K562 (cell line): Measurements from ENCODE around the gene NEMP2. TPM values are rescaled to one million over a fixed set of nuclear protein-coding genes. Genes with fewer than 3 reads are reported as not detected.

Experiments used
- ATAC-seq: fragments of 200-7000 bp; cut with Tn5 transposase; 3 replicates; pipeline ENCODE4 v1.9.1; 2020; ENCODE audit warnings: moderate library complexity
- BruUV-seq: library from RNA; stranded (reverse); fragments of 400-500 nt; replicated peaks from 2 replicates; lab custom pipeline; 2021; lab: Mats Ljungman, UMichigan
- CTCF ChIA-PET: fragments of 300-600 bp; formaldehyde crosslinking; extraction: SDS; loops from one replicate; lab custom pipeline; 2021; ENCODE audit warnings: low intra/inter-chr PET ratio; lab: Yijun Ruan, JAX
- POLR2A ChIA-PET: fragments of 300-600, 350-650 bp; sonication (Branson Sonifier 250); formaldehyde crosslinking; extraction: SDS; loops from one replicate; lab custom pipeline; 2021; ENCODE audit warnings: antibody characterized with exemption, inconsistent platforms; lab: Yijun Ruan, JAX
- DNase-seq, 4 experiments: peaks; one replicate each; pipeline versions ENCODE4 v3.0.0 to v3.0.0-alpha.2; 2011 to 2018; ENCODE audit warnings: low spot score in 3 of 4, mixed read lengths in 3 of 4; ENCODE audit errors: extremely low read depth in 1 of 4
- FAIRE-seq: peaks from 2 replicates; lab custom pipeline; 2011; peaks lifted over from hg19 to GRCh38; lab: Jason Lieb, UNC
- H2AFZ ChIP-seq: 2 replicates; pipeline ENCODE4 v1.6.0; 2011; ENCODE audit warnings: low read depth, low read length, control low read depth, inconsistent platforms
- H3K27ac ChIP-seq: fragments of 200-600 bp; 3 replicates; pipeline ENCODE4 v1.8.0; 2011; ENCODE audit warnings: low read depth, mild to moderate bottlenecking, control low read depth, inconsistent platforms, low read length, moderate library complexity, mixed read lengths; ENCODE audit errors: extremely low read depth
- H3K27me3 ChIP-seq, 2 experiments: fragments of 300-600 bp in 1 of 2; 2 replicates in 1 of 2; 3 replicates in 1 of 2; pipeline versions ENCODE4 v1.6.0 to v1.8.0; 2011; ENCODE audit warnings: inconsistent platforms in 2 of 2, low read length in 2 of 2, mild to moderate bottlenecking in 1 of 2, mixed read lengths in 1 of 2, moderate library complexity in 1 of 2; ENCODE audit not compliant: control insufficient read depth in 2 of 2, insufficient read depth in 2 of 2
- H3K36me3 ChIP-seq: fragments of 300-600 bp; 3 replicates; pipeline ENCODE4 v1.8.0; 2011; ENCODE audit warnings: mild to moderate bottlenecking, low read length, inconsistent platforms; ENCODE audit not compliant: control insufficient read depth, insufficient read depth
- H3K4me1 ChIP-seq, 2 experiments: fragments of 200-600 bp in 1 of 2; replicated peaks in 1 of 2; 2 replicates in 1 of 2; 3 replicates in 1 of 2; pipeline versions ENCODE4 v1.5.1 to v1.8.0; 2011; ENCODE audit warnings: inconsistent platforms in 2 of 2, low read length in 2 of 2, mild to moderate bottlenecking in 1 of 2, mixed read lengths in 1 of 2, moderate library complexity in 1 of 2; ENCODE audit not compliant: control insufficient read depth in 2 of 2, insufficient read depth in 2 of 2
- H3K4me2 ChIP-seq: 2 replicates; pipeline ENCODE4 v1.6.1; 2011; ENCODE audit warnings: low read length, control low read depth, inconsistent platforms, mixed read lengths; ENCODE audit not compliant: insufficient read depth
- H3K4me3 ChIP-seq: fragments of 200-600 bp; sonication (generic), shearing (Covaris generic); 2 replicates; pipeline ENCODE4 v1.5.1; 2016; ENCODE audit warnings: control low read depth, inconsistent platforms
- H3K79me2 ChIP-seq: fragments of 200-600 bp; 3 replicates; pipeline ENCODE4 v1.8.0; 2011; ENCODE audit warnings: low read length, inconsistent platforms; ENCODE audit not compliant: control insufficient read depth, insufficient read depth
- H3K9ac ChIP-seq, 2 experiments: 2 replicates each; pipeline versions ENCODE4 v1.6.0 to v1.6.1; 2011; ENCODE audit warnings: low read depth in 2 of 2, low read length in 2 of 2, control low read depth in 1 of 2, inconsistent platforms in 1 of 2, mild to moderate bottlenecking in 1 of 2, mixed read lengths in 1 of 2; ENCODE audit not compliant: insufficient read depth in 1 of 2
- H3K9me1 ChIP-seq: one replicate; pipeline ENCODE4 v1.6.0; 2011; ENCODE audit warnings: inconsistent platforms, mild to moderate bottlenecking, low read length, moderate library complexity; ENCODE audit not compliant: control insufficient read depth, insufficient read depth
- H3K9me3 ChIP-seq: replicated peaks from 2 replicates; pipeline ENCODE4 v1.5.1; 2011; ENCODE audit warnings: low read depth, low read length, inconsistent platforms; ENCODE audit not compliant: control insufficient read depth, insufficient read depth
- H4K20me1 ChIP-seq: replicated peaks from 2 replicates; pipeline ENCODE4 v1.6.1; 2011; ENCODE audit warnings: low read length, inconsistent platforms, mixed read lengths; ENCODE audit not compliant: control insufficient read depth, insufficient read depth
- CSDE1 ChIP-seq, 2 experiments: fragments of 450-650 bp; IDR thresholded peaks; 2 replicates each; pipeline ENCODE4 v1.6.1; 2016; ENCODE audit warnings: mild to moderate bottlenecking in 1 of 2
- CTBP1 ChIP-seq: fragments of 450-650 bp; IDR thresholded peaks from 2 replicates; pipeline ENCODE4 v1.6.1; 2016; ENCODE audit warnings: borderline replicate concordance
- HDGF ChIP-seq: fragments of 450-650 bp; IDR thresholded peaks from 2 replicates; pipeline ENCODE4 v1.6.1; 2016
- MBD2 ChIP-seq: sonication (generic); IDR thresholded peaks from 2 replicates; pipeline ENCODE4 v1.6.1; 2016; ENCODE audit warnings: low read depth, borderline replicate concordance
- MYBL2 ChIP-seq, 2 experiments: fragments of 450-650 bp in 1 of 2; sonication (generic) in 1 of 2; formaldehyde crosslinking in 1 of 2; IDR thresholded peaks; 2 replicates each; pipeline versions ENCODE4 v1.6.1 to v1.8.1; 2017 to 2022; ENCODE audit warnings: borderline replicate concordance in 1 of 2, inconsistent platforms in 1 of 2, low read depth in 1 of 2, mild to moderate bottlenecking in 1 of 2, missing genetic modification reagents in 1 of 2, moderate library complexity in 1 of 2
- SMAD1 ChIP-seq: fragments of 150-350 bp; IDR thresholded peaks from 2 replicates; pipeline ENCODE4 v1.6.1; 2014; ENCODE audit warnings: low read length, low read depth; ENCODE audit not compliant: partially characterized antibody
- ZFX ChIP-seq: sonication (generic); formaldehyde crosslinking; IDR thresholded peaks from 2 replicates; pipeline ENCODE4 v1.8.0; 2022; ENCODE audit warnings: mild to moderate bottlenecking, missing genetic modification reagents, moderate library complexity
- ZNF165 ChIP-seq: fragments of 250-450 bp; sonication (Bioruptor Pico); IDR thresholded peaks from 2 replicates; pipeline ENCODE4 v1.4.0; 2020; ENCODE audit warnings: borderline replicate concordance
- WGBS: fragments of 100-300 bp; shearing (Covaris generic); methylation state at CpG from one replicate; pipeline ENCODE4 v1.1.6; 2016; ENCODE audit warnings: low coverage, mixed read lengths; ENCODE audit not compliant: insufficient coverage; ENCODE audit errors: missing lambda C conversion rate; 5-methylcytosine and 5-hydroxymethylcytosine counted together
- in situ Hi-C: fragments of 300-500 bp; cut with MboI; formaldehyde crosslinking; loops from 4 replicates; pipeline ENCODE4 v1.15.0; 2018; ENCODE audit warnings: inconsistent platforms, mixed read lengths
- intact Hi-C: fragments of 100-400 bp; cut with micrococcal nuclease; formaldehyde crosslinking; loops from 2 replicates; pipeline ENCODE4 v1.14.2; 2022
- polyA plus RNA-seq, 8 experiments: library from polyadenylated mRNA; depleted of rRNA in 4 of 8; stranded (reverse) in 5 of 8; unstranded in 3 of 8; fragments of >200 nt; fragmentation: Nextera tagmentation in 2 of 8; fragmentation: Illumina TruSeq in 1 of 8; extraction: Ambion mirVana in 2 of 8; extraction: Trizol in 1 of 8; gene quantifications; 2 replicates each; pipeline versions ENCODE4 v1.2.1 to v1.2.3, GENCODE V29; 2011 to 2014; ENCODE audit warnings: inconsistent platforms in 1 of 8, missing spikeins in 1 of 8
- total RNA-seq, 7 experiments: library from RNA; depleted of rRNA in 6 of 7; stranded (reverse); fragments of >200 nt in 6 of 7; fragmentation: Illumina TruSeq in 2 of 7; extraction: Trizol in 2 of 7; gene quantifications; 2 replicates each; pipeline versions ENCODE4 v1.2.1 to v1.2.3, GENCODE V29; 2011 to 2021; ENCODE audit warnings: low replicate concordance in 1 of 7

NEMP2 gene
- total and polyA plus RNA-seq, 9 of the 15 experiments (the other 6 are each of a cell fraction or from before 2014, with no cell fraction given): 0.32 to 3.0 (median 1.7) TPM

- no peak; the same call in 1 of the 3 replicates for ATAC-seq
- no peak overlapping the region for H3K4me3 ChIP-seq
- 68% methylated on average over 3 of the region's 3 CpGs for WGBS
- FAIRE-seq: no peak
- CTCF ChIA-PET: no interaction called here
- H4K20me1 ChIP-seq: no peaks in the 10 kb centered on the region
- BruUV-seq: no TSS peak
- POLR2A ChIA-PET: no interaction called here
- DNase-seq: no peak
- intact Hi-C loops (no loop called here), in situ Hi-C loops (no loop called here)
- H3K9ac ChIP-seq: no peak overlapping the region
- no peaks in the 10 kb centered on the region for H3K4me1 ChIP-seq
- H3K9me1 ChIP-seq: no peaks in the 10 kb centered on the region
- no peak overlapping the region for H2AFZ ChIP-seq
- TF ChIP-seq HDGF (no peak), CSDE1 (IDR thresholded peaks at IDR 0.05) (no peak), CTBP1 (no peak), MBD2 (no peak), SMAD1 (no peak), ZFX (CRISPR knock-in tag) (no peak), MYBL2 (IDR thresholded peaks at IDR 0.05; ENCODE audit: low read depth) (no peak), MYBL2 (CRISPR knock-in tag; IDR thresholded peaks at IDR 0.05; ENCODE audit: borderline replicate concordance) (no peak), ZNF165 (no peak)
- no peaks in the 10 kb centered on the region for H3K36me3 ChIP-seq
- no peaks in the 10 kb centered on the region for H3K79me2 ChIP-seq
- no peak overlapping the region for H3K27ac ChIP-seq
- H3K27me3 ChIP-seq: no peaks in the 10 kb centered on the region
- no peaks in the 10 kb centered on the region for H3K9me3 ChIP-seq
- no peak overlapping the region for H3K4me2 ChIP-seq
Measured at GRCh38 chr2:190486037-190486623, 48.4 kb downstream of the NEMP2 start.
